GM19023 (cell line): ENCODE results near the gene PHLDB2.
"Not testable (repeated sequence)": the region's sequence is repeated elsewhere in the genome, so short reads cannot be mapped to it uniquely, and the experiment has no call there.

Experiments used
- ATAC-seq: cut with Tn5 transposase; IDR thresholded peaks from one replicate; pipeline ENCODE4 v1.9.1; 2021; ENCODE audit warnings: mild to moderate bottlenecking, moderate library complexity; ENCODE audit not compliant: unreplicated experiment

Gene PHLDB2

GRCh38 chr3:111859061-111859973 is at the start of gene PHLDB2:
Gene PHLDB2, plus strand, starts transcription at chr3:111859265. Its CDS starts 24,813 bp downstream, at chr3:111884078.
- peak; percentile 22 for ATAC-seq

GRCh38 chr3:111810909-111811308 is 48.2 kb upstream of the PHLDB2 start:
- no peak for ATAC-seq

GRCh38 chr3:111811811-111812210 is 47.3 kb upstream of the PHLDB2 start:
- no peak for ATAC-seq

- ATAC-seq = no peak
These were observed 46.4 kb upstream of the PHLDB2 start for GRCh38 chr3:111812701-111813100.

GRCh38 chr3:111813441-111813840 is 45.6 kb upstream of the PHLDB2 start:
- no peak for ATAC-seq

GRCh38 chr3:111813979-111814378 is 45.1 kb upstream of the PHLDB2 start:
- no peak for ATAC-seq

- not testable (repeated sequence) for ATAC-seq
These were observed 42.3 kb upstream of the PHLDB2 start for GRCh38 chr3:111816771-111817170.

- ATAC-seq = no peak
These were observed 39.1 kb upstream of the PHLDB2 start for GRCh38 chr3:111819927-111820326.

GRCh38 chr3:111820651-111821050 is 38.4 kb upstream of the PHLDB2 start:
- no peak for ATAC-seq

GRCh38 chr3:111821891-111822290 is 37.2 kb upstream of the PHLDB2 start:
- ATAC-seq = no peak

GRCh38 chr3:111822804-111823203 is 36.3 kb upstream of the PHLDB2 start:
- ATAC-seq = no peak

GRCh38 chr3:111823341-111823855 is 35.7 kb upstream of the PHLDB2 start:
- no peak for ATAC-seq

GRCh38 chr3:111824351-111824750 is 34.7 kb upstream of the PHLDB2 start:
- ATAC-seq = no peak

GRCh38 chr3:111827871-111828270 is 31.2 kb upstream of the PHLDB2 start:
- ATAC-seq = no peak

GRCh38 chr3:111828530-111828929 is 30.5 kb upstream of the PHLDB2 start:
- ATAC-seq = no peak

GRCh38 chr3:111829023-111829422 is 30.0 kb upstream of the PHLDB2 start:
- ATAC-seq = no peak

- no peak for ATAC-seq
These were observed 27.2 kb upstream of the PHLDB2 start for GRCh38 chr3:111831840-111832239.

- no peak for ATAC-seq
These were observed 22.0 kb upstream of the PHLDB2 start for GRCh38 chr3:111837112-111837511.

- ATAC-seq = no peak
These were observed 20.9 kb upstream of the PHLDB2 start for GRCh38 chr3:111838133-111838532.

GRCh38 chr3:111846039-111846438 is 13.0 kb upstream of the PHLDB2 start:
- no peak for ATAC-seq

GRCh38 chr3:111846717-111847116 is 12.3 kb upstream of the PHLDB2 start:
- ATAC-seq = no peak

- no peak for ATAC-seq
These were observed 10.8 kb upstream of the PHLDB2 start for GRCh38 chr3:111848283-111848682.
